Testis (tissue), 2 donors: ENCODE results near the gene ICAM3.

Source experiments
- CTCF ChIP-seq, 3 experiments: fragments of 450-650 bp in 2 of 3; fragments of 200-600 bp in 1 of 3; sonication (generic) in 1 of 3; IDR thresholded peaks; one replicate each; pipeline ENCODE4 v1.5.1; 2016 to 2019; ENCODE audit warnings: antibody characterized with exemption in 3 of 3, mild to moderate bottlenecking in 2 of 3, moderate library complexity in 1 of 3
- POLR2A ChIP-seq: fragments of 450-650 bp; IDR thresholded peaks from one replicate; pipeline ENCODE4 v1.6.1; 2017; ENCODE audit warnings: antibody characterized with exemption, mild to moderate bottlenecking, moderate library complexity

GRCh38 chr19:10334588-10335351, 4.7 kb downstream of the ICAM3 start:
- no peak for TF ChIP-seq CTCF (IDR thresholded peaks at IDR 0.05)
- no peak for TF ChIP-seq POLR2A
